ENCODE results near the gene TLE3. TPM values are rescaled to one million over a fixed set of nuclear protein-coding genes. Genes with fewer than 3 reads are reported as not detected.

TLE3 gene
- polyA plus RNA-seq, 1 donor (not counting 4 experiments of a cell fraction or from before 2014, with no cell fraction given): 8.3 TPM

DNA sequence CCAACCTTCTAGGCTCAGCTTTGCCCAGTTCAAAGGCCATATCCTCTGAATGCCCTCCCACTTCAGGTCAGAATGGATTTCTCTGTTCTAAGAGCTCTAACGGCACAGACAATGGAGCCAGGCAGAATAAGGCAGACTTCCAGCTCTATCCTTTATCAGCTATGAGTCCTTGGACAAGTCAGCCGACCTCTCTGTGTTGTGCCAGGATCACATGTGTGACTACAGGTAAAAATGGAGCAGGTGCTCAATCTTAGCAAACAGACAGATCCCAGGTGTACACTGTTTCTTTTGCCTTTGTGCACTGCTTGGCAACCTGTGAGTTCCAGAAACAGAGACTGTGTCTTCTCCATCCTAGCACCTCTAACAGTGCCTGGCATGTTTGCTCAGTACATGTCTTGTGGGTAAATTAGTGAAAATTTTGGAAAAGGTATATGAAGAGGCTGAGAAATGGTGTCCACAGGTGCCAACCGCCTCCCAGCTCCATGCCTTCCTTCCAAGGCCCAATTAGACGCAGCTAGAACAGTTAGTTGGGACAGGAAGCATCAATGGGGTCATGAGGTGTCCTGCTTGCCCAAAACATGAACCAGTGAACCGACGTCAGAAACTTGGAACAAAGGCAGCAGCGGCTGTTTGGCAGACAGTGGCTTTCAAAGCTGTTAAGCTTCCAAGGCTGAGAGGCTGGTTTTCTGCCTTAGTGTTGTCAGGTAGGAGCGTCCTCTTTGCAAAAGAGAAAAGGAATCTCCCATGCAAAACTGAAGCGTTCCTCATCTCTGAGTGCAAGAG lies 28.7 kb downstream of the TLE3 start:
- TF ChIP-seq, protein P1, sequence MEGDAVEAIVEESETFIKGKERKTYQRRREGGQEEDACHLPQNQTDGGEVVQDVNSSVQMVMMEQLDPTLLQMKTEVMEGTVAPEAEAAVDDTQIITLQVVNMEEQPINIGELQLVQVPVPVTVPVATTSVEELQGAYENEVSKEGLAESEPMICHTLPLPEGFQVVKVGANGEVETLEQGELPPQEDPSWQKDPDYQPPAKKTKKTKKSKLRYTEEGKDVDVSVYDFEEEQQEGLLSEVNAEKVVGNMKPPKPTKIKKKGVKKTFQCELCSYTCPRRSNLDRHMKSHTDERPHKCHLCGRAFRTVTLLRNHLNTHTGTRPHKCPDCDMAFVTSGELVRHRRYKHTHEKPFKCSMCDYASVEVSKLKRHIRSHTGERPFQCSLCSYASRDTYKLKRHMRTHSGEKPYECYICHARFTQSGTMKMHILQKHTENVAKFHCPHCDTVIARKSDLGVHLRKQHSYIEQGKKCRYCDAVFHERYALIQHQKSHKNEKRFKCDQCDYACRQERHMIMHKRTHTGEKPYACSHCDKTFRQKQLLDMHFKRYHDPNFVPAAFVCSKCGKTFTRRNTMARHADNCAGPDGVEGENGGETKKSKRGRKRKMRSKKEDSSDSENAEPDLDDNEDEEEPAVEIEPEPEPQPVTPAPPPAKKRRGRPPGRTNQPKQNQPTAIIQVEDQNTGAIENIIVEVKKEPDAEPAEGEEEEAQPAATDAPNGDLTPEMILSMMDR (optimal IDR thresholded peaks at IDR 0.05 in 1 of 3, IDR thresholded peaks at IDR 0.05 in 1 of 3, conservative IDR thresholded peaks at IDR 0.05 in 1 of 3; ENCODE audit: extremely low read depth in 1 of 3, insufficient read depth in 2 of 3, low read length in 3 of 3): no peak
- TF ChIP-seq EZH2 (IDR thresholded peaks at IDR 0.05; ENCODE audit: low read length): no peak

DNA sequence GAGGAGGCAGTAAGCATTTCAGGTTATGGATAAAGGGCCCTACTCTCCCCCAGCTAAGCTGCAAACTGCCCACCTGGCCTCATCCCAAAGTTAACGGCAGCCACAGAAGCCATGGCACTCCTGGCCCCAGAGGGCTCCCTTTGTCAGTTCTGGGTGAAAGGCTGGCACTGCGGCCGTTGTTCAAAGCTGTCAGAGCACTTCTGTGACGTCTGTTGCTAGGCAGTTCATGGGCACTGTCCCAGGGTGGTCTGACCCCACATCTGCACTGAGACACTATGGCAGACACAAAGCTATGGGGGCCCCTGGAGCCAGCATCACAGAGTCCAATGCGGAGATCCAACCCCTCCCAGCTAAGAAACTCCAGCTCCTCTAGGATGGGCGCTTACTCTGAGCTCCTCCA lies 30.0 kb downstream of the TLE3 start:
- Histone ChIP-seq H3K9me3 (ENCODE audit: control insufficient read depth, low read depth, low read length) (no peaks in the 10 kb centered on the region), H3K27me3 (ENCODE audit: control insufficient read depth, extremely low read depth, insufficient read depth, low read length) (no peaks in the 10 kb centered on the region), H3K27ac (ENCODE audit: control insufficient read depth, insufficient read depth, low read length) (no peak overlapping the region), H2AFZ (ENCODE audit: control insufficient read depth, low read length) (no peak overlapping the region), H3K4me3 (ENCODE audit: control insufficient read depth in 2 of 3, extremely low read depth in 1 of 3, insufficient read depth in 2 of 3, low read depth in 1 of 3, low read length in 3 of 3) (no peak overlapping the region), H3K79me2 (ENCODE audit: control insufficient read depth, insufficient read depth, low read length) (no peaks in the 10 kb centered on the region), H3K36me3 (ENCODE audit: control insufficient read depth in 2 of 2, extremely low read depth in 1 of 2, insufficient read depth in 2 of 2, low read length in 2 of 2) (peaks cover 30 to 46% of the 10 kb centered on the region in 2 experiments), H3K4me2 (ENCODE audit: control insufficient read depth, extremely low read depth, insufficient read depth, low read depth, low read length) (no peak overlapping the region), H3K9me1 (ENCODE audit: control insufficient read depth, extremely low read depth, insufficient read depth, low read length) (no peaks in the 10 kb centered on the region), H4K20me1 (ENCODE audit: control insufficient read depth, extremely low read depth, insufficient read depth, low read length) (no peaks in the 10 kb centered on the region), H3K9ac (ENCODE audit: control insufficient read depth, extremely low read depth, insufficient read depth, low read length) (no peak overlapping the region), H3K4me1 (ENCODE audit: control insufficient read depth, extremely low read depth, insufficient read depth, low read length) (no peaks in the 10 kb centered on the region)
- dilution Hi-C loops (cut with MboI; ENCODE audit: extremely low pct_ligation_motif_present, low sequenced_read_pairs): no loop called here
- DNase-seq (ENCODE audit: low read depth, low spot score) (no peak), FAIRE-seq (no peak)
- TF ChIP-seq EZH2 (IDR thresholded peaks at IDR 0.05; ENCODE audit: low read length): no peak
- TF ChIP-seq, protein P1 (optimal IDR thresholded peaks at IDR 0.05 in 1 of 3, IDR thresholded peaks at IDR 0.05 in 1 of 3, conservative IDR thresholded peaks at IDR 0.05 in 1 of 3; ENCODE audit: extremely low read depth in 1 of 3, insufficient read depth in 2 of 3, low read length in 3 of 3): no peak

More for the DNA sequence above, 28.7 kb downstream of the TLE3 start:
- H3K79me2 ChIP-seq (ENCODE audit: control insufficient read depth, insufficient read depth, low read length): no peaks in the 10 kb centered on the region
- H3K9me1 ChIP-seq (ENCODE audit: control insufficient read depth, extremely low read depth, insufficient read depth, low read length): no peaks in the 10 kb centered on the region
- no peak for DNase-seq (ENCODE audit: low read depth, low spot score)
- H4K20me1 ChIP-seq (ENCODE audit: control insufficient read depth, extremely low read depth, insufficient read depth, low read length): no peaks in the 10 kb centered on the region
- no peak overlapping the region for H3K27ac ChIP-seq (ENCODE audit: control insufficient read depth, insufficient read depth, low read length)
- H2AFZ ChIP-seq (ENCODE audit: control insufficient read depth, low read length): no peak overlapping the region
- H3K4me1 ChIP-seq (ENCODE audit: control insufficient read depth, extremely low read depth, insufficient read depth, low read length): no peaks in the 10 kb centered on the region
- FAIRE-seq: no peak
- no peak overlapping the region for H3K4me3 ChIP-seq (ENCODE audit: control insufficient read depth in 2 of 3, extremely low read depth in 1 of 3, insufficient read depth in 2 of 3, low read depth in 1 of 3, low read length in 3 of 3)
- no peak overlapping the region for H3K4me2 ChIP-seq (ENCODE audit: control insufficient read depth, extremely low read depth, insufficient read depth, low read depth, low read length)
- H3K9ac ChIP-seq (ENCODE audit: control insufficient read depth, extremely low read depth, insufficient read depth, low read length): no peak overlapping the region
- no peaks in the 10 kb centered on the region for H3K9me3 ChIP-seq (ENCODE audit: control insufficient read depth, low read depth, low read length)
- dilution Hi-C loops (cut with MboI; ENCODE audit: extremely low pct_ligation_motif_present, low sequenced_read_pairs): no loop called here
- peaks cover 33 to 45% of the 10 kb centered on the region in 2 experiments for H3K36me3 ChIP-seq (ENCODE audit: control insufficient read depth in 2 of 2, extremely low read depth in 1 of 2, insufficient read depth in 2 of 2, low read length in 2 of 2)
- H3K27me3 ChIP-seq (ENCODE audit: control insufficient read depth, extremely low read depth, insufficient read depth, low read length): no peaks in the 10 kb centered on the region
